GM13977 (cell line): ENCODE data around the gene TLK1.

Experiments
- DNase-seq: peaks from one replicate; pipeline ENCODE4 v3.0.0; 2012; ENCODE audit warnings: low spot score
- in situ Hi-C: fragments of 300-500 bp; cut with MboI; formaldehyde crosslinking; loops from one replicate; pipeline ENCODE4 v1.12.0; 2022; ENCODE audit warnings: low sequenced_read_pairs, low pct_unique_long_range_greater_than_20kb, mixed read lengths, inconsistent platforms; ENCODE audit not compliant: unreplicated experiment
- TF ChIP-seq, protein P1 (sequence below): IDR thresholded peaks from 2 replicates; pipeline ENCODE4 v1.5.1; 2012; ENCODE audit warnings: mild to moderate bottlenecking, control low read depth; ENCODE audit not compliant: insufficient read depth; ENCODE audit errors: extremely low read depth, missing control alignments

TLK1 gene

DNA sequence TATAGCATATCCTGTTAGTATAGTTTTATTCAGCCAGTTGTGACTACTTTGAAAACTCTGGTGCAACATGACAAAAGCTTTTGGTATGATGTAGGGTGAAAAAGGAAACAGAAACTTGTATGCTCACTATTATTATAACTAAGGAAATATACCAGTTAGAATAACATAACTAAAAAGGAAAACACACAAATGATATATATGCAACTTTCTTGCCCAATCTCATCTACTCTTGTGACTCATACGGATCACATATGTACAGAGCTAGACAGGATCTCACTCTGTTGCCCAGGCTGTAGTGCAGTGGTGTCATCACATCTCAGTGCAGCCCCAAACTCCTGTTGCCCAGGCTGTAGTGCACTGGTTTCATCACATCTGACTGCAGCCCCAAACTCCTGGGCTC is 12.4 kb upstream of the TLK1 start:
- TF ChIP-seq, protein P1, sequence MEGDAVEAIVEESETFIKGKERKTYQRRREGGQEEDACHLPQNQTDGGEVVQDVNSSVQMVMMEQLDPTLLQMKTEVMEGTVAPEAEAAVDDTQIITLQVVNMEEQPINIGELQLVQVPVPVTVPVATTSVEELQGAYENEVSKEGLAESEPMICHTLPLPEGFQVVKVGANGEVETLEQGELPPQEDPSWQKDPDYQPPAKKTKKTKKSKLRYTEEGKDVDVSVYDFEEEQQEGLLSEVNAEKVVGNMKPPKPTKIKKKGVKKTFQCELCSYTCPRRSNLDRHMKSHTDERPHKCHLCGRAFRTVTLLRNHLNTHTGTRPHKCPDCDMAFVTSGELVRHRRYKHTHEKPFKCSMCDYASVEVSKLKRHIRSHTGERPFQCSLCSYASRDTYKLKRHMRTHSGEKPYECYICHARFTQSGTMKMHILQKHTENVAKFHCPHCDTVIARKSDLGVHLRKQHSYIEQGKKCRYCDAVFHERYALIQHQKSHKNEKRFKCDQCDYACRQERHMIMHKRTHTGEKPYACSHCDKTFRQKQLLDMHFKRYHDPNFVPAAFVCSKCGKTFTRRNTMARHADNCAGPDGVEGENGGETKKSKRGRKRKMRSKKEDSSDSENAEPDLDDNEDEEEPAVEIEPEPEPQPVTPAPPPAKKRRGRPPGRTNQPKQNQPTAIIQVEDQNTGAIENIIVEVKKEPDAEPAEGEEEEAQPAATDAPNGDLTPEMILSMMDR, result no peak
- no peak for DNase-seq
- in situ Hi-C loops, result no loop called here

DNA sequence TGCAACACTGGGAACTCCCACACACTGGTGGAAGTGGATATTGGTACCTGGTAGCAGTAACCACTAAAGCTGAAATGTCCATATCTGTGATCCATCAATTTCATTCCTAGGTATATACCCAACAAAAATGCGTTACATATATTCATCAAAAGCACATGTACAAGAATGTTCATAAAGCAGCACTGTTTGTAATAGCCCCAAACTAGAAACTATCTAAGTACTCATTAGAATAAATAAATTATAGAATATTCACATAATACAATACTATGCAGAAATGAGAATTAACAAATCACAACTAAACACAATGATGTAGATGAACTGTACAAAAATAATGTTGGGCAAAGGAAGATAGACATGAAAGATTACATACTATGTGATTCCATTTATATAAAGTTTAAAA is 11.1 kb upstream of the TLK1 start:
- TF ChIP-seq, protein P1, result no peak
- in situ Hi-C loops, result no loop called here
- DNase-seq, result no peak

DNA sequence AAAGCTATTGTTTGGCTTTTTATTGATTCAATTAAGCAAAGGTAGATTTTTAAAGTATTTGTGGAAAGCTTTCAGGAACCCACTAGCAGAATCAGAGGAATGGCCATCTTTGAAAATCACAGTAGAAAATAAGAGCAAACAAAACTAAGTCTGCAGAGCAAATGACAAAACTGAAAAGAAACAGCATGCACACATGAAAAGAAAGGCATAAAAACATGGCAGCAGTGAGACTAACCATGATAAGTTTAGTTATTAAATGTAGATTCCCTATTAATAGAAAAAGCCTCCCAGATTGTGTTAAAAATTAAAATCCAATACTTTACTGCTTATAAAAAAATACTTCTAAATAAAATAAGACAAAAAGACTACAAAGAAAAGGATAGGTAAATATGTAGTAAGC is 9.1 kb upstream of the TLK1 start:
- in situ Hi-C loops, result no loop called here
- DNase-seq, result no peak
- TF ChIP-seq, protein P1, result no peak

DNA sequence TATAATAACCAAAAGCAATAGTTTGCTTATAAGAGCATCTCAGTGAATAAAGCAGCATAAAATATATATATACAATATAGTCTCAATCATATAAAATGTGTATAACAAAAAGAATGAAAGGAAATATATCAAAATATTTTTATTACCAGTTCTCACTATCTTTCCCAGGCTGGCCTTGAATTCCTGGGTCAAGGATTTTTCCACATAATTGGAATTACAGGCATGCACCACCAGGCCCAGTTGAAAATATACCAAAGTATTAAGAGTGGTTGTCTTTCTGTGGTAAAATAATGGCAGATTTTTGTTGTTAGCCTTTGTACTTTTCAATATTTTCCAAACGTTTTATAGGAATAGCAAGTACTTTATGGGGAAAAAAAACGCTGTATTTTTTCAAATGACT is 8.6 kb upstream of the TLK1 start:
- TF ChIP-seq, protein P1, result no peak
- no peak for DNase-seq
- in situ Hi-C loops, result no loop called here

DNA sequence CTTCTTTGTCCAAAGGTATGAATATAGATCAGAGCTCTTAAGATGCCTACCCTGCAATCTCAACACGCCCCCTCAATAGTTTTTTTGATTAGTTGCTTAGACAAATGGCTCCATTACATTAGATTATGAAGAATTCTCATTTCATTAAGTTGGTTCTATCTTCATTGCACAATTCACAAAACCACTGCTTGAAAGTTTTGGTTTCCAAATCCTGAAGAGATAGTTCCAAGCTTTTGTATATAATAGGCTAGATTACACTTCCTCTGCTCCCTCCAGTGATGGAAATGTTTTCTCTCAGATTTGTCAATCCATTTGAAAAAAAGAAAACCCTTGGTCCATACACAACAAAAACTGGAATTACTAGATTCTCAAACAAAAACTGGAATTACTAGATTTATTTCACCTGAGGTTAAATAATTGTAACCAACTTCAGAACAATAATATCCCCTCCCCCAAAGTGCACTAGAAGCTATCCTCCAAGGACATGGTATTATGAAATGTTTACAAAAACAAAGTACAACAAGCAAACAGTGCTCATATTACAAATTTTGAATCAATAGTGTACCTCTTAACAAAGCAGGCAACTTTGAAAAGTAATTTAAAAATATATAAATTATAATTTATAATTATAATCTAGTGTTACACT is 6.8 kb upstream of the TLK1 start:
- no peak for DNase-seq
- in situ Hi-C loops, result no loop called here
- TF ChIP-seq, protein P1, result no peak

DNA sequence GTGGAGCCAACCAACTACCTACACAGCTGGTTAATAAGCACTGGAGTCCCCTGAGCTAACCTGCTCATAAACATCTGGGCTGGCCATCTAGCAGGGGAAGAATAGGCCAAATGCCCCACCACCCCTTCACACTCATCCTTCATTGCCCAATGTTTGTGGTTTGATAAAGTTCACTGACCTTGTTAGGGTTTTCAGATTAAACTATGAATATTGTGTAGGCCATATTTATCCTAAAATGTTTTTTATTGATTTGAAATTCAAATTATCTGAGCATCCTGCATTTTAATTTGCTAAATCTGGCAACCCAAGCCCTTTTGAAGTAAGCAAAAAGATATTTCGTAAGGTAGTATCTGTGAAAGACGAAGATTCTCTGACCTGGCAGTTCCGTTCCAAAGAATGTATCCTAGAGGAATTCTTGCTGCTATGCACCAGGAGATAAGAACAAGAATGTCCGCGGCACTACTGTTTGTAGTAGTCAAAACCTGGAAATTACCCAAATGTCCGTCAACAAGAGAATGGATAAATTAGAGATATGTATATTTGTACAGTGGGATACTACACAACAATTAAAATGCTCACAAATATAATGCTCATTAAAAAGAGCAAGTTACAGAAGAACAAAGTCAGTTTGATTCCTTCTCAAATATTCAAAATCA is 5.8 kb upstream of the TLK1 start:
- in situ Hi-C loops, result no loop called here
- TF ChIP-seq, protein P1, result no peak
- DNase-seq, result no peak
